Mucosa of descending colon (tissue), 3 donors: ENCODE measurements around the gene HHAT. TPM values are rescaled to one million over a fixed set of nuclear protein-coding genes. Genes with fewer than 3 reads are reported as not detected.
A peak's percentile ranks its signal among the peaks of the same experiment; 100 is the strongest.

ENCODE experiments used
- ATAC-seq: fragments of 200-7000 bp; cut with Tn5 transposase; one replicate; pipeline ENCODE4 v1.9.1; 2020; ENCODE audit warnings: mild to moderate bottlenecking, moderate library complexity
- DNase-seq, 3 donors: peaks; one replicate each; pipeline ENCODE4 v3.0.0-alpha.2; 2020
- H3K36me3 ChIP-seq: fragments of 200-600 bp; one replicate; pipeline ENCODE4 v1.8.0; 2021; ENCODE audit warnings: low read depth, mild to moderate bottlenecking
- H3K4me1 ChIP-seq: fragments of 200-600 bp; one replicate; pipeline ENCODE4 v1.8.0; 2021; ENCODE audit warnings: low read depth, mild to moderate bottlenecking
- H3K4me3 ChIP-seq: fragments of 200-600 bp; one replicate; pipeline ENCODE4 v1.8.0; 2021; ENCODE audit warnings: mild to moderate bottlenecking
- H3K9me3 ChIP-seq: fragments of 200-600 bp; one replicate; pipeline ENCODE4 v1.8.0; 2021; ENCODE audit warnings: mild to moderate bottlenecking
- intact Hi-C, 2 donors: fragments of 100-400 bp; cut with DNase I in 1 of 2; cut with micrococcal nuclease in 1 of 2; formaldehyde crosslinking; loops; one replicate each; pipeline versions ENCODE4 v1.11.0 to v1.11.1; 2022; cut with DNase I, micrococcal nuclease
- total RNA-seq, 3 donors: library from RNA; stranded (reverse); fragmentation: NEBNext Ultra II Directional in 2 of 3; extraction: Animal tissue kit (Norgen Biotek cat#: 25700) in 2 of 3; gene quantifications; one replicate each; pipeline versions ENCODE4 v1.2.1 to v1.2.4, GENCODE V29; 2021 to 2023
- TF ChIP-seq, protein P1 (sequence below): fragments of 200-600 bp; IDR thresholded peaks from one replicate; pipeline ENCODE4 v1.8.0; 2022; ENCODE audit warnings: antibody characterized with exemption, mild to moderate bottlenecking
- donor health status: DM: no; HTN: no; CAD: no; lungs with moderate emphysema.
- donor health status: DM: no; HTN: no; CAD: no.
- donor health status: DM: no; HTN: yes; CAD: no.

HHAT gene
- total RNA-seq, 3 donors from 2014 or later = 4.1 to 8.6 (median 5.9) TPM

DNA sequence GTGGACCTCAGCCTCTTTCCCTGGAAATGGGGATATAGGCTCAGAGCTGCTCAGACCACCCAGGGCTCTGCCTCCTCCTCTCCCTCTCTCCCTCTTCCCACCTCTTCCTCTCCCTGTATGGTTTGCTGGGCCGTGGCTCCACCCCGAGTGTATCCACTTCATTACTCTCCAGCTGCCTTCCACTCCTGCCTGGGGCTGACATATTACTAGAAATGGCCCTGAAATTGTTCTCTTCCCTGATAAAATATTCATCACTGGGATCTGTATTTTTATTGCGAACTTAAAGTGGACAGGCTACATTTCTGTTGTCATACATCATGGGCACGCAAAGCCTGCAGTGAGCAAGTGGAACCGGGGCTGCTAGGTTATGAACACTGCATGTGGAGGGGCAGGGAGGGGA lies 225.0 kb downstream of the HHAT start:
- no peak for DNase-seq
- TF ChIP-seq, protein P1, sequence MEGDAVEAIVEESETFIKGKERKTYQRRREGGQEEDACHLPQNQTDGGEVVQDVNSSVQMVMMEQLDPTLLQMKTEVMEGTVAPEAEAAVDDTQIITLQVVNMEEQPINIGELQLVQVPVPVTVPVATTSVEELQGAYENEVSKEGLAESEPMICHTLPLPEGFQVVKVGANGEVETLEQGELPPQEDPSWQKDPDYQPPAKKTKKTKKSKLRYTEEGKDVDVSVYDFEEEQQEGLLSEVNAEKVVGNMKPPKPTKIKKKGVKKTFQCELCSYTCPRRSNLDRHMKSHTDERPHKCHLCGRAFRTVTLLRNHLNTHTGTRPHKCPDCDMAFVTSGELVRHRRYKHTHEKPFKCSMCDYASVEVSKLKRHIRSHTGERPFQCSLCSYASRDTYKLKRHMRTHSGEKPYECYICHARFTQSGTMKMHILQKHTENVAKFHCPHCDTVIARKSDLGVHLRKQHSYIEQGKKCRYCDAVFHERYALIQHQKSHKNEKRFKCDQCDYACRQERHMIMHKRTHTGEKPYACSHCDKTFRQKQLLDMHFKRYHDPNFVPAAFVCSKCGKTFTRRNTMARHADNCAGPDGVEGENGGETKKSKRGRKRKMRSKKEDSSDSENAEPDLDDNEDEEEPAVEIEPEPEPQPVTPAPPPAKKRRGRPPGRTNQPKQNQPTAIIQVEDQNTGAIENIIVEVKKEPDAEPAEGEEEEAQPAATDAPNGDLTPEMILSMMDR = no peak
- intact Hi-C loops = no loop called here
- no peaks in the 10 kb centered on the region for H3K4me1 ChIP-seq
- H3K4me3 ChIP-seq = no peak overlapping the region
- ATAC-seq = no peak
- H3K36me3 ChIP-seq = no peaks in the 10 kb centered on the region
- no peaks in the 10 kb centered on the region for H3K9me3 ChIP-seq

GRCh38 chr1:210554382-210554781 lies 225.7 kb downstream of the HHAT start:
- ATAC-seq (no peak), DNase-seq (no peak)
- H3K4me1 ChIP-seq = no peaks in the 10 kb centered on the region
- H3K4me3 ChIP-seq = no peak overlapping the region
- H3K9me3 ChIP-seq = no peaks in the 10 kb centered on the region
- intact Hi-C loops = no loop called here
- TF ChIP-seq, protein P1 = no peak
- no peaks in the 10 kb centered on the region for H3K36me3 ChIP-seq

- Histone ChIP-seq H3K36me3 (no peaks in the 10 kb centered on the region), H3K4me3 (no peak overlapping the region), H3K9me3 (no peaks in the 10 kb centered on the region), H3K4me1 (no peaks in the 10 kb centered on the region)
- ATAC-seq (no peak), DNase-seq (no peak)
- TF ChIP-seq, protein P1 = no peak
- intact Hi-C loops = no loop called here
Measured at GRCh38 chr1:210556475-210556874, 227.8 kb downstream of the HHAT start.

DNA sequence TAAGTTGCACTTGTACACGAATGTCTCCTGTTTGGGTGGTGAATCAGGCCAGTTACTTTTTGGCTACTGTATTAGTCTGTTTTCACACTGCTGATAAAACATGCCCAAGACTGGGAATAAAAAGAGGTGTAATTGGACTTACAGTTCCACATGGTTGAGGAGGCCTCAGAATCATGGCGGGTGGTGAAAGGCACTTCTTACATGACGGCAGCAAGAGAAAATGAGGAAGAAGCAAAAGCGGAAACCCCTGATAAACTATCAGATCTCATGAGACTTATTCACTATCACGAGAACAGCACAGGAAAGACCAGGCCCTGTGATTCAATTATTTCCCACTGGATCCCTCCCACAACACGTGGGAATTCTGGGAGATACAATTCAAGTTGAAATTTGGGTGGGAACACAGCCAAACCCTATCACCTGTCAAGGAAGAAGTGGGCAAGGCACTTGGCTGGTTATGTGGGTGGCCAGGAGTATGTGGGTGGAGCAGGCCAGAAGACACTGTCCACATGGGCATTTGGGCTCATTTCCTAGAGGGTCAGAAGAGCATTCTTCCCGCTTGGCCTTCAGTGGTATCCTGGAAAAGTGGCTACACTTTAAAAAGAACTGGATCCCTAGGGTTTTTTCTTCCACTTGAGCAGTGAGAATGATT lies 228.8 kb downstream of the HHAT start:
- no peaks in the 10 kb centered on the region for H3K4me1 ChIP-seq
- no peaks in the 10 kb centered on the region for H3K9me3 ChIP-seq
- TF ChIP-seq, protein P1 = no peak
- DNase-seq (no peak), ATAC-seq (no peak)
- H3K36me3 ChIP-seq = no peaks in the 10 kb centered on the region
- intact Hi-C loops = no loop called here
- H3K4me3 ChIP-seq = no peak overlapping the region

- Histone ChIP-seq H3K9me3 (no peaks in the 10 kb centered on the region), H3K4me3 (no peak overlapping the region), H3K4me1 (no peaks in the 10 kb centered on the region), H3K36me3 (no peaks in the 10 kb centered on the region)
- intact Hi-C loops = no loop called here
- peak in 1 of 3 donors; percentile 25 for DNase-seq
- TF ChIP-seq, protein P1 = no peak
- ATAC-seq = no peak
Measured at GRCh38 chr1:210558302-210558701, 229.6 kb downstream of the HHAT start.

- intact Hi-C loops = no loop called here
- Histone ChIP-seq H3K4me3 (no peak overlapping the region), H3K9me3 (no peaks in the 10 kb centered on the region), H3K36me3 (no peaks in the 10 kb centered on the region), H3K4me1 (no peaks in the 10 kb centered on the region)
- DNase-seq = no peak
- no peak for ATAC-seq
- TF ChIP-seq, protein P1 = no peak
Measured at GRCh38 chr1:210565306-210565705, 236.6 kb downstream of the HHAT start.
